Cerebellar cortex (tissue), 1 donor: ENCODE results near the gene DCLRE1C.
"Not testable (repeated sequence)": the region's sequence is repeated elsewhere in the genome, so short reads cannot be mapped to it uniquely, and the experiment has no call there.

Experiments used
- DNase-seq: peaks from one replicate; pipeline ENCODE4 v3.0.0-alpha.2; 2015; ENCODE audit warnings: low spot score

DCLRE1C gene

DNA sequence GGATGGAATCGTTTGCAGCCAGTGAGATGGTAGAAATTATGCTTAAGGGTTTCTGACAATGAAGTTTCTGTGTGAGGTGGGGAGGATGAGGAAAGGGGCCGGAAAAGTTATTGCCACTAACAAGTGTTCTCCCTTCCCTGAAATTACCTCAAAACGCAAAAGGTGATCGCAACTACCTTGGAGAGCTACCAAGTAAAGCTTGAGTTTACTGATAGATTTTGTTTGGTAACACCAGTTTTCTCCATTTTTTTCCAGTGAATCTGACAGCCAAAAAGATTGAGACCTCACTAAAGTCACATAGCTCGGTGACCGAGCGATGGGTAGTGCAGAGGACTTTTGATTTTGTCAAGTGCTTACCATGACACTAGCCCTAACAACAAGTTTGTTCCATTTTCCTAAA, 73.7 kb downstream of the DCLRE1C start:
- DNase-seq, result peak; percentile 15

DNA sequence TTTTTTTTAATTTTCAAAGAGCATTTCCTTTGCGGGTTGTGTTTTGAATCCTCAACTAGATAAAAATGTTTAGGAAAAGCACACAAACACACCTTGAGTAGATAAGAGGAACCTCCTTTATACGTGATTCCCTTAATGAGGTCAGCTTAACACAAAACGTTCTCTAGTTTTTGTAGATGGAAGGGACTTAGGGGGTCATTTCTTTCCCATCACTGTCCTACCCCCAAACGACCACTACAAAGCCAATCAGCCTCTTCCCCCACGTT, 74.0 kb downstream of the DCLRE1C start:
- no peak for DNase-seq

DNA sequence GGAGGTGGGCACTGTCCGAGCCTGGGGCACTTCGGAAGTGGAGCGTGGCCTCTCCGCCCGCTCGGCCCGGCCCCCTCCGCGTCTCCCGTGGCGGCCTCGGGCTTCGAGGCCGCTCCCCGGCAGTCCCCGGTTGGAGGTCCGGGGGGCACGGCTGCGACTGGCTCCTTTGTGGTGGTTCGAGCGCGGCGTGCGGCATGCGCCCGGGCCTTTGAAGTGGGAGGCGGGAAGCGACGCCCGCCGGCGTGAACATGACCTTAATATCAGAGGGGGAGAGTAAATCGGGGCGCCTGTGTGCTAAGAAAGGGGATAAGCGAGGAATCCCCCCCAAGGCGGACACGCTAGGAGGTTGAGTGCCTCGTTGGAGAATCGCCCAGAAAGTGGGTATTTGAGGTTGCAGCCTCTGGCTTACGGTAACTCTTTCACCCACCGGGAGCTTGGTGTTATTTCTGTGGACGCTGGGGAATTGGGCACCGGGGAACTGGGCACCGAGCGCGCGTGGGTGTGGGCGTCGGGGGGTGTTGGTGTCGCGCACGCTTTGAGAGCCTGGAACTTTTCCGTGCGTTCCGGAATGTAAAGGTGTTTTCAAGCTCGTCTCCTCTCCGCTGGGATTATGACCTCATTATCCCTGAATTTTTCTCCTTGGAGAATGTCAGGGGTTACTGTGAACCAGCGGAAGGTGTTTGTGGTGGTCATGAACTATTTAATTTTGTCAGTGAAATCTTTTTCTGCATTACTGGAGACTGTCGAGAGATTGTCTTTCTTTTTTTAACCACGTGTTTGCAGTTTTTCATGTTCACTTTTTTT, 74.6 kb downstream of the DCLRE1C start:
- DNase-seq, result peak; percentile 12

DNA sequence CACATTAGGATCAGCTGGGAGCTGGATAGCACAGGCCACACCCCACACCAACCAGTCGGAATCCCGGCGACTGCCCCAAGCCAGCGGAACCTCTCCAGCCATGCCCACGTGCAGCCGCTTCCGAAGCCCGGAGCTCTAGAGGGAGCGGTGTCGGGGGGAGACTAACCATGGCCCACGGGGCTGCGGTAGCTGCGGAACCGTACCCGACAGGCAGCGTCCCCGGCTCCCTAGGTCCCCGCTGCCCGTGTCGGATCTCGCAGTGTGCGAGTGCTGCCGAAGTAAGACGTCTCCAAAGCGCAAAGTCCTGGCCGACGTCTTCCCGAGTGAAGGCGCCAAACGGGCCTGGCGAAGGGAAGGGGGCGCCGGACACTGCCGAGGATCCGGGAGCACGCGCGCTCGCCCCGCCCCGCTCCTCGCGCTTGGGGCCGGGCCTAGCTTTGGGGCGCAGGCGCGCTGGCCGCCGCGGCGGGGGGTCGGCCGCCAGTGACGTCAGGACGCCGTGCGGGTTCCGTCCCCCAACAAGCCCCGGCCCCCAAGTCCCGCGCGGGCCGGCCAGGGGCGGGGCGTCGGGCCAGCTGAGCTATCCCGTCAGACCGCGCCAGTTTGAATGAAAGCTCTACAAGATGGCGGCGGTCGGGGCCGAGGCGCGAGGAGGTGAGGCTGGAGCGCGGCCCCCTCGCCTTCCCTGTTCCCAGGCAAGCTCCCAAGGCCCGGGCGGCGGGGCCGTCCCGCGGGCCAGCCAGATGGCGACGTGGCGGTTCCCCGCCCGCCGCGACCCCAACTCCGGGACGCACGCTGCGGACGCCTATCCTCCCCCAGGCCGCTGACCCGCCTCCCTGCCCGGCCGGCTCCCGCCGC, 75.4 kb downstream of the DCLRE1C start, which contains the start of gene SUV39H2:
Gene SUV39H2 (plus strand): TSS at position 601 of the 858 bp plus-strand sequence. CDS start 23 bp downstream, at position 624.
- DNase-seq, result peak; percentile 94

DNA sequence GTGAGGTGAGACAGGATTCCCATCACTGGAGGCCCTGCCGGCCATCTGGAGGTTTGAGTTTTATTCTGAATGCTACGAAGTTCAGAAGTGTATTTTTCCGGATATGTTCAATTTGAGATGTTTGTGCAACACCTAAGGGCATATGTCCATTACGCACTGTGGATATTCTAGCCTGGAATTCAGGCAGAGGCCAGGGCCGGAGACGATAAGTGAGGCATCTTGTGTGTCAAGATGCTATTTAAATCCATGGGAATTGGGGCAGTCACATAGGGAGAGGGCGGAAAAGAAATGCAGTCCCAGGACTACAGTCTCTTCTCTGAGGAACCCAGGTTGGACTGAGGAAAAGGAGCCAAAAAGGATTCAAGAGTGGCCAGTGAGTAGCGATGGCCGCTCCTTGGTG, 77.1 kb downstream of the DCLRE1C start:
- peak; percentile 30 for DNase-seq

DNA sequence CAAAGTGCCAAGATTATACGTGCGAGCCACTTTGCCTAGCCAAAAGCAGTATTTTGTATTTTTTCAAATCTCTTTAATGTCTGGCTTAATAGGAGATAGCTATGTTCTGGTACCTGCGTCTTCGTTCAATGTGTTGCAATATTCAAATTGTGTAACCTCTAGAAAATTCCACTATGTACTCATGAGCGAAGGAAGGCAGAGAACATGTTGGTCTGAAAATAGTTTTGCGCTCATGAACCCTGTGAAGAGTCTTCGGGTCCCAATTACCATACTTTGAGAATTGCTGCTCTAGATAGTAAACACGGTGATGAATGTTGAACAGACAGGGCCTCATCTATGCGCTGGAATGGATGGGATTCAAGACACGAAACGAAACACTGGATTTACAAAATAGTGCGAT, 78.0 kb downstream of the DCLRE1C start:
- DNase-seq, result no peak

DNA sequence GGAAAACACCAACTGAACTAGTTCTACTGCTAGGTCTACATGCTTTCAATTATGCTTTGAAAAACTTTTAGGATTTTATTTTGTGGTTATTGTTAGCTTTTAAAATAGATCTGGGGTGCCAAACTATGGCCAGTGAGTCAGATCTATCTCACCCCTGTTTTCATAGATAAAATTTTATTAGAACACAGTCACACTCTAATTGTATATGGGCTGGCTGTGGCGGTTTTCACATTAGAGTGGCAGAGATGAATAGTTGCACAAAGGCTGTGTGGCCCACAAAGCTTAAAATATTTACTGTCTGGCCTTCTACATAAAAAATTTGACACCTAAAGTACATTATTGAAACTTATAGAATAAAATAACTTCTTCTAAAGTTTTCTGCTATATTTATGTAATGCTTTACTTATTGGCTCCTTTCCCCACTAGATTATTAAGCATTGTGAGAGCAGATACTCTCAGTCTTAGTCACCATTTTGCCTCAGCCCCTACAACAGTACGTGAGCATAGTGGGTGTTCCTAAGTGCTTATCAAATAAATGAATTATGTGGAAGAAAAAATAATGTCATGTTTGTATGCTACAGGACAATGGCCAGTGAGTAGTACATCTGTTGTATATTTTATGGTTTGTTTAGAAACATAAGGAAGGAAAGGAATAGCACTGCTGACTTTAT, 80.7 kb downstream of the DCLRE1C start:
- DNase-seq, result no peak

DNA sequence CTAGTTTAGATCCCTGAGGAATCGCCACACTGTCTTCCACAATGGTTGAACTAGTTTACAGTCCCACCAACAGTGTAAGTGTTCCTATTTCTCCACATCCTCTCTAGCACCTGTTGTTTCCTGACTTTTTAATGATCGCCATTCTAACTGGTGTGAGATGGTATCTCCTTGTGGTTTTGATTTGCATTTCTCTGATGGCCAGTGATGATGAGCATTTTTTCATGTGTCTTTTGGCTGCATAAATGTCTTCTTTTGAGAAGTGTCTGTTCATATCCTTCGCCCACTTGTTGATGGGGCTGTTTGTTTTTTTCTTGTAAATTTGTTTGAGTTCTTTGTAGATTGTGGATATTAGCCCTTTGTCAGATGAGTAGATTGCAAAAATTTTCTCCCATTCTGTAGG, 89.0 kb downstream of the DCLRE1C start:
- not testable (repeated sequence) for DNase-seq

DNA sequence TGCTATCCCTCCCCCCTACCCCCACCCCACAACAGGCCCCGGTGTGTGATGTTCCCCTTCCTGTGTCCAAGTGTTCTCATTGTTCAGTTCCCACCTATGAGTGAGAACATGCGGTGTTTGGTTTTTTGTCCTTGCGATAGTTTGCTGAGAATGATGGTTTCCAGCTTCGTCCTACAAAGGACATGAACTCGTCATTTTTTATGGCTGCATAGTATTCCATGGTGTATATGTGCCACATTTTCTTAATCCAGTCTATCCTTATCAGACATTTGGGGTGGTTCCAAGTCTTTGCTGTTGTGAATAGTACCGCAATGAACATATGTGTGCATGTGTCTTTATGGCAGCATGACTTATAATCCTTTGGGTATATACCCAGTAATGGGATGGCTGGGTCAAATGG, 89.4 kb downstream of the DCLRE1C start:
- not testable (repeated sequence) for DNase-seq

DNA sequence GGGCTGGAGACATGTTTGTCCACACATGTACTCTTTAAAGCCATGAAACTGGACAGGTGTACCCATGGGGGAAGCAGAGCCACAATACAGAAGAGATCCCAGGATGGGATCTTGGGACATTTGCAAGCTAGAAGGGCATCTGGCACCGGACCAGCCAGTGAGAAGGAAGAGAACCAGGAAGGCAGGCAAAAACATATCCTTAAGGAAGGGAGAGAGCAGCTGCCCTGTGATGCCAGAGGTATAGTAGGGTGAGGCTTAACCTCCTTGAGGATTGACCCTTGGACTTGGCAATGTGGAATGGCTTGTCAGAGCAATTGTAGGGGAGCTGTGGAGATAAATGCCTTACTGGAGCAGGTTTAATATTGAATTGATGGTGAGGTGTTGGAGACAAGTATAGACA, 93.1 kb downstream of the DCLRE1C start:
- no peak for DNase-seq

DNA sequence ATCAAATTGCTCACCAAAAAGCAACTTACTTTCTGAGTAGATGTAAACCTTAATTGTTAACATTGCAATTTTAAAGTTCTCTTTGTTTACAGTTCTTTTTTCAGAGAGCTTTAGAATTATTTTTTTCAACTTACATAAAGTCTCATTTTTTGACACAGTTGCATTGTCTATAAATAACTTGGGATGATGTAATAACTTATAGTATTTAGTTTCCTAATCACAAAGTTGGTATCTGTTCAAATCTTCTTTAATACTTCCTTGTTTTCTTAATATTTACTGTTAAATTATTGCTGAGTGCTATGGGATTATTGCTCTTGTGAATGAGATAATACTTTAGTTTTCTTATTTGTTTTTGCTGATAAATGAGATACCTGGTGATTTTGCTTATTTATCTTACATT, 94.1 kb downstream of the DCLRE1C start:
- DNase-seq, result no peak

DNA sequence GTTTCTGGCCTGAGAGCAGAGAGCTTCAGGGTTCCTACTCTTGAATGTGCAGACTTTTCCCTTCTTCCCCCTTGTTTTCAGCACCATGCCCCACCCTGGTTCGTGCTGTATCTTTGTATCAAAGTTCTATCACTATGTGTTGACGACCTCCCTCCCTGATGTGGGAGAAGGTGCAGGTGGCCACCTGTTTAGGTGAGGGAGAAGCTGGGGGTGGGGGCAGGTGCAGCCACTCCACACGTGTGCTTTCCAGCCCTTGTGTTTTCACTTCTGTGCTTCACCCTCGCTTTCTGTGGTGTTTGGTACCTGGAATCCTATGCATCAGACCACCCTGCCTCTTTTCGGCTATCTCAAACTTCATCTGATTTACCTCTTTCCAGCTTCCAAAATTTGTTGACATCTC, 94.9 kb downstream of the DCLRE1C start:
- DNase-seq, result no peak

DNA sequence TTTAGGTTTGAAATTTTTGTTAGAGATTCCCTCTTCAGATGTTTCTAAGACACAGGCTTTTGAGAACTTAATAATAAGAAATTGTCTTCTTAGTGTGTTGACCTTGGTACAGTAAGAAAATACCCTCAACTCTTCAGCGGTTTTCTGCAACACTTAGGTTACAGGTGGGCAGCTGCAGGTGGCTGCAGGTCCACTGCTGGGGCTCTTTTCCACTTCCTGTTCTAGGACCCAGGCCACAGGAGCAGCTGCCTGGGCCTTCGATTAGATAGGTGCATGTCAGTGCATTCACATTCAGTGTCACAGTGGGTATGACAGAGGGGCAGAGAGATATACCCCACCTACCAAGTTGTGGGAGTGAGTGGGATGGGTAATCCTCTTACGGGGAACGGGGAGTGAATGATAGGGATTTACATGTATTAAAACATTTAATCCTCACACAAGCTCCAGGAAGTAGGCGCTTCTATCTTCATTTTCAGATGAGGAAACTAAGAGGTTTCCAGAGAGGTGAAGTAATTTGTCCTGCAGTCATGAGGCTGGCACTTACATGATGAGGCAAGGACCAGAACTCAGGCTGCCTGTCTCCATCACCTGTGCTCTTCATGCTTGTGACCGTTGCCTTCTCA, 95.4 kb downstream of the DCLRE1C start:
- DNase-seq, result no peak

DNA sequence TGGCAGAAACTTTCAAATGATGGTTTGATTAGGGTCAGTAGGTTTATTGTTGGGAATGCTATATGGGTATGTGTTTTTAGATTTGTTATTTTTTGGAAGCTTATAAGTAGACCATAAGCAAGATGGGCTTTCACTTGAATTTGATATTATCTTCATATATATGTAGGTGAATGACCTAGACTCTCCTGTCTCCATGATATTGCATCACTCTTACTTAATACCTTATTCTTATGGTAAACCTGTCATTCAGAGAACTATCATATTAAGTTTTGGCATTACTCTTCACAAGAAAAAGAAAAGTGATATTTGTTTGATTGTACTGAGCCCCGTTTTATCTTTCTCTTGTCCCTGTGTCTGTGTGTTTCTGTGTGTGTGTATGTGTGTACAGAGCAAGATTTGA, 98.4 kb downstream of the DCLRE1C start:
- DNase-seq, result no peak

DNA sequence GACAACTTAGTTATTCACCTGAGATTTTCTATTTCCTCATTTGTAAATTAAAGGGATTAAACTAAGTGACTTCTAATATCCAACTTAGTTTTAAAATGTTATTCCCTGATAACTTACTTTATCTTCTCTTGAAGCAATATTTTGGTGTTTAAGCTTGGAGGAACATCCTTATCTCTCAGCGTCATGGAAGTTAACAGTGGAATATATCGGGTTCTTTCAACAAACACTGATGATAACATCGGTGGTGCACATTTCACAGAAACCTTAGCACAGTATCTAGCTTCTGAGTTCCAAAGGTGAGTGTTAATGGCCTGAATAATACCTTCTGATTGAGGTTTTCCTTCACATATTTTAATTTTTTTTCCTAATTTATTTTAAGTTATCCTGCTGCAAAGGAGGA, 101.7 kb downstream of the DCLRE1C start:
- no peak for DNase-seq
